Measurements from ENCODE around the gene OR4D9. TPM values are rescaled to one million over a fixed set of nuclear protein-coding genes. Genes with fewer than 3 reads are reported as not detected.

OR4D9 gene
- total and polyA plus RNA-seq, 2 of the 8 experiments (the other 6 are each of a cell fraction or from before 2014, with no cell fraction given): not detected

GRCh38 chr11:59552844-59553243 is 41.5 kb downstream of the OR4D9 start:
- no peak overlapping the region for H3K23ac ChIP-seq (ENCODE audit: insufficient read length)
- no peak overlapping the region for H2BK15ac ChIP-seq (ENCODE audit: low read length)
- H4K20me1 ChIP-seq (replicated peaks in 1 of 2; ENCODE audit: control insufficient read depth in 1 of 2, insufficient read depth in 2 of 2, low read length in 2 of 2): no peaks in the 10 kb centered on the region
- no peaks in the 10 kb centered on the region for H3K9me3 ChIP-seq (ENCODE audit: insufficient read depth in 2 of 2, low read depth in 1 of 2, low read length in 1 of 2)
- H3K56ac ChIP-seq (replicated peaks; ENCODE audit: insufficient read length, low read depth, low read length): no peak overlapping the region
- no peaks in the 10 kb centered on the region for H3K79me1 ChIP-seq (ENCODE audit: low read depth, low read length)
- H2AFZ ChIP-seq (ENCODE audit: low read length): no peak overlapping the region
- no peak overlapping the region for H4K8ac ChIP-seq (ENCODE audit: extremely low read depth, insufficient read depth, low read length)
- peak overlapping the region in 1 of 4 experiments; percentile 41; a peak in 2 of 8 replicates for H3K4me3 ChIP-seq (ENCODE audit: extremely low read depth in 1 of 4, insufficient read depth in 2 of 4, low read depth in 3 of 4, low read length in 4 of 4)
- H2BK5ac ChIP-seq (ENCODE audit: low read depth, low read length): no peak overlapping the region
- H4K91ac ChIP-seq (replicated peaks; ENCODE audit: insufficient read length, low read length): no peak overlapping the region
- no peak overlapping the region for H3K9ac ChIP-seq (replicated peaks in 1 of 4; ENCODE audit: extremely low read depth in 1 of 4, low read depth in 3 of 4, low read length in 3 of 4)
- peak overlapping the region; percentile 30 to 79; a peak in 2 of 4 replicates for H3K4me2 ChIP-seq (ENCODE audit: insufficient read depth in 1 of 2, low read depth in 2 of 2, low read length in 2 of 2)
- 79% methylated on average over 2 of the region's 2 CpGs; no CpG with 5 or more reads in 1 of the 2 experiments for WGBS, 2 experiments (ENCODE audit: extremely low coverage in 1 of 2, insufficient coverage in 1 of 2, insufficient read length in 1 of 2, insufficient replicate concordance in 2 of 2, low coverage in 1 of 2, low lambda C conversion rate in 2 of 2, missing lambda C conversion rate in 1 of 2)
- no peak overlapping the region for H2BK120ac ChIP-seq (replicated peaks; ENCODE audit: low read depth, low read length)
- H3K27me3 ChIP-seq (replicated peaks in 1 of 4; ENCODE audit: control insufficient read depth in 3 of 4, extremely low read depth in 1 of 4, insufficient read depth in 3 of 4, low read length in 3 of 4): no peaks in the 10 kb centered on the region
- H3K27ac ChIP-seq (ENCODE audit: low read depth, low read length): no peak overlapping the region
- H2BK20ac ChIP-seq (ENCODE audit: low read length): 0 out of 2 replicates have a peak overlapping the region, but pooled peaks have one; percentile 32
- H3K4me1 ChIP-seq (replicated peaks in 1 of 4; ENCODE audit: control insufficient read depth in 3 of 4, insufficient read depth in 4 of 4, low read length in 3 of 4): peaks cover 0 to 3% (median 0%) of the 10 kb centered on the region in 4 experiments; a peak in 2 of 7 replicates
- FAIRE-seq (no peak), DNase-seq (ENCODE audit: low read depth in 1 of 2, low spot score in 2 of 2) (no peak)
- no peak overlapping the region for H3K14ac ChIP-seq (ENCODE audit: insufficient read length)
- H3K4ac ChIP-seq (replicated peaks; ENCODE audit: insufficient read length, low read depth, low read length): no peak overlapping the region
- POLR2A ChIA-PET (ENCODE audit: partially characterized antibody): no interaction called here
- H3K18ac ChIP-seq (ENCODE audit: extremely low read depth, low read length): no peak overlapping the region
- H3K36me3 ChIP-seq (ENCODE audit: control insufficient read depth in 2 of 4, insufficient read depth in 4 of 4, low read length in 3 of 4): no peaks in the 10 kb centered on the region
- CTCF ChIA-PET (ENCODE audit: partially characterized antibody): interaction anchor here (1.1 to 1.2 kb wide), 2 partner anchors 10 to 31 kb away, joined by 3 read pairs; no protein-coding TSS in a partner anchor
- H2AK5ac ChIP-seq (ENCODE audit: low read depth, low read length): no peak overlapping the region
- H3K79me2 ChIP-seq (ENCODE audit: control insufficient read depth in 1 of 2, insufficient read depth in 2 of 2, low read length in 2 of 2): no peaks in the 10 kb centered on the region
- no peak overlapping the region for H4K5ac ChIP-seq (ENCODE audit: insufficient read length, low read depth, low read length)
- H3K23me2 ChIP-seq (ENCODE audit: low read depth, low read length): peaks cover 24% of the 10 kb centered on the region
- no peak overlapping the region for H2BK12ac ChIP-seq (ENCODE audit: low read depth, low read length)
- no peak for TF ChIP-seq ATF2 (IDR thresholded peaks at IDR 0.05; ENCODE audit: low read length)
- no peak for TF ChIP-seq SIRT6 (IDR thresholded peaks at IDR 0.05; ENCODE audit: low read length)
- no peak for TF ChIP-seq PHF8 (conservative IDR thresholded peaks at IDR 0.05; ENCODE audit: low read depth, low read length)
- no peak for TF ChIP-seq CBX5 (IDR thresholded peaks at IDR 0.05; ENCODE audit: low read depth, low read length)
- TF ChIP-seq RXRA (IDR thresholded peaks at IDR 0.05; ENCODE audit: insufficient read depth, low read depth, low read length): no peak
- TF ChIP-seq USF2 (IDR thresholded peaks at IDR 0.05; ENCODE audit: low read length): no peak
- no peak for TF ChIP-seq GABPA (IDR thresholded peaks at IDR 0.05; ENCODE audit: borderline replicate concordance, insufficient read depth, low read length)
- TF ChIP-seq HDAC2 (IDR thresholded peaks at IDR 0.05; ENCODE audit: borderline replicate concordance in 1 of 2, low read depth in 2 of 2, low read length in 2 of 2): no peak
- no peak for TF ChIP-seq BACH1 (IDR thresholded peaks at IDR 0.05; ENCODE audit: low read length)
- no peak for TF ChIP-seq EGR1 (IDR thresholded peaks at IDR 0.05; ENCODE audit: borderline replicate concordance, low read depth, low read length)
- no peak for TF ChIP-seq SUZ12 (IDR thresholded peaks at IDR 0.05; ENCODE audit: low read length)

Measured in H1 (cell line).